HG02642 (cell line): Measurements from ENCODE around the gene SLC25A19.
"Not testable (repeated sequence)": the region's sequence is repeated elsewhere in the genome, so short reads cannot be mapped to it uniquely, and the experiment has no call there.

Experiments
- ATAC-seq: cut with Tn5 transposase; IDR thresholded peaks from one replicate; pipeline ENCODE4 v1.9.1; 2021; ENCODE audit warnings: mild to moderate bottlenecking; ENCODE audit not compliant: unreplicated experiment, poor library complexity

Gene SLC25A19

GRCh38 chr17:75270218-75270965 lies 18.8 kb downstream of the SLC25A19 start:
- ATAC-seq, result peak; percentile 41

- ATAC-seq, result no peak
Observed at GRCh38 chr17:75269844-75270217, 19.4 kb downstream of the SLC25A19 start.

GRCh38 chr17:75267411-75268232 lies 21.6 kb downstream of the SLC25A19 start:
- no peak for ATAC-seq

GRCh38 chr17:75267153-75267410 lies 22.2 kb downstream of the SLC25A19 start:
- no peak for ATAC-seq

GRCh38 chr17:75266316-75267152 lies 22.7 kb downstream of the SLC25A19 start:
- ATAC-seq, result no peak

GRCh38 chr17:75265614-75266315 lies 23.5 kb downstream of the SLC25A19 start:
- no peak for ATAC-seq

- no peak for ATAC-seq
Observed at GRCh38 chr17:75263055-75263454, 26.2 kb downstream of the SLC25A19 start.

GRCh38 chr17:75262112-75262606 lies 27.1 kb downstream of the SLC25A19 start:
- no peak for ATAC-seq

GRCh38 chr17:75261336-75262111 lies 27.7 kb downstream of the SLC25A19 start, which contains the start of the genes GGA3 and MRPS7:
GGA3 (minus strand) TSS chr17:75261606; CDS start chr17:75261587, 19 bp downstream.
MRPS7 (plus strand) TSS chr17:75261879; CDS start chr17:75261901, 22 bp downstream.
- ATAC-seq, result peak; percentile 90

- ATAC-seq, result peak; percentile 24
Observed at GRCh38 chr17:75260641-75261335, 28.4 kb downstream of the SLC25A19 start.

GRCh38 chr17:75257228-75257627 lies 32.0 kb downstream of the SLC25A19 start:
- ATAC-seq, result not testable (repeated sequence)

GRCh38 chr17:75255954-75256698 lies 33.1 kb downstream of the SLC25A19 start:
- ATAC-seq, result not testable (repeated sequence)

GRCh38 chr17:75252039-75252816 lies 37.0 kb downstream of the SLC25A19 start:
- ATAC-seq, result no peak

- ATAC-seq, result peak; percentile 86
Observed at GRCh38 chr17:75250009-75250471, 39.2 kb downstream of the SLC25A19 start.

- ATAC-seq, result no peak
Observed at GRCh38 chr17:75249564-75249963, 39.7 kb downstream of the SLC25A19 start.

GRCh38 chr17:75246404-75246803 lies 42.8 kb downstream of the SLC25A19 start:
- no peak for ATAC-seq

- no peak for ATAC-seq
Observed at GRCh38 chr17:75245011-75245410, 44.2 kb downstream of the SLC25A19 start.
